MM.1S (cell line): ENCODE measurements around the gene REC8.

Experiments
- DNase-seq: peaks from one replicate; pipeline ENCODE4 v3.0.0-alpha.2; 2015
- H2AFZ ChIP-seq: fragments of 300-600 bp; sonication (generic); 2 replicates; pipeline ENCODE4 v1.6.0; 2016; ENCODE audit warnings: antibody characterized with exemption, low read length
- H3F3A ChIP-seq: fragments of 300-600 bp; sonication (generic); 2 replicates; pipeline ENCODE4 v1.6.1; 2016; ENCODE audit warnings: mild to moderate bottlenecking, antibody characterized with exemption, low read length, moderate library complexity, mixed read lengths; ENCODE audit not compliant: insufficient read depth
- H3K27ac ChIP-seq: fragments of 300-600 bp; sonication (generic); 2 replicates; pipeline ENCODE4 v1.5.1; 2016; ENCODE audit warnings: mild to moderate bottlenecking, low read length
- H3K27me3 ChIP-seq: fragments of 300-600 bp; sonication (generic); replicated peaks from 2 replicates; pipeline ENCODE4 v1.6.0; 2016; ENCODE audit warnings: low read length; ENCODE audit not compliant: insufficient read depth
- H3K36me3 ChIP-seq: fragments of 300-600 bp; sonication (generic); replicated peaks from 2 replicates; pipeline ENCODE4 v1.6.1; 2016; ENCODE audit warnings: mild to moderate bottlenecking, low read length, mixed read lengths; ENCODE audit not compliant: insufficient read depth
- H3K4me1 ChIP-seq: fragments of 300-600 bp; sonication (generic); 2 replicates; pipeline ENCODE4 v1.6.1; 2016; ENCODE audit warnings: low read length, mixed read lengths
- H3K4me2 ChIP-seq: fragments of 300-600 bp; sonication (generic); 2 replicates; pipeline ENCODE4 v1.6.0; 2016; ENCODE audit warnings: low read depth, low read length
- H3K4me3 ChIP-seq: fragments of 300-600 bp; sonication (generic); 2 replicates; pipeline ENCODE4 v1.5.1; 2016; ENCODE audit warnings: low read length, mixed read lengths
- H3K79me2 ChIP-seq: fragments of 300-600 bp; sonication (generic); 2 replicates; pipeline ENCODE4 v1.6.1; 2016; ENCODE audit warnings: mixed run types, low read length, mixed read lengths
- H3K9ac ChIP-seq: fragments of 300-600 bp; sonication (generic); 2 replicates; pipeline ENCODE4 v1.6.1; 2016; ENCODE audit warnings: low read length, mixed read lengths
- H3K9me2 ChIP-seq: fragments of 300-600 bp; sonication (generic); replicated peaks from 2 replicates; pipeline ENCODE4 v1.6.1; 2016; ENCODE audit warnings: mild to moderate bottlenecking, low read length, mixed read lengths; ENCODE audit not compliant: insufficient read depth
- H3K9me3 ChIP-seq: fragments of 300-600 bp; sonication (generic); replicated peaks from 2 replicates; pipeline ENCODE4 v1.6.1; 2016; ENCODE audit warnings: mild to moderate bottlenecking, low read length, mixed read lengths; ENCODE audit not compliant: insufficient read depth
- H4K20me1 ChIP-seq: fragments of 300-600 bp; sonication (generic); 2 replicates; pipeline ENCODE4 v1.6.1; 2016; ENCODE audit warnings: mild to moderate bottlenecking, low read length, moderate library complexity, mixed read lengths; ENCODE audit not compliant: insufficient read depth
- EZH2 ChIP-seq: fragments of 300-600 bp; sonication (generic); optimal IDR thresholded peaks from 2 replicates; pipeline ENCODE3; 2017; ENCODE audit warnings: low read depth, mild to moderate bottlenecking, antibody characterized with exemption, low read length, mixed read lengths
- EZH2phosphoT487 ChIP-seq: fragments of 300-600 bp; sonication (generic); IDR thresholded peaks from 2 replicates; pipeline ENCODE4 v1.6.1; 2018; ENCODE audit warnings: antibody characterized with exemption, low read length
- TF ChIP-seq, protein P1 (sequence below): fragments of 300-600 bp; sonication (generic); IDR thresholded peaks from 2 replicates; pipeline ENCODE4 v1.5.1; 2016; ENCODE audit warnings: antibody characterized with exemption, low read length, mixed read lengths

Gene REC8

GRCh38 chr14:24194873-24195185, 22.9 kb downstream of the REC8 start:
- H3K79me2 ChIP-seq, result peaks cover 23% of the 10 kb centered on the region
- peak overlapping the region; percentile 88; the same call in 1 of the 2 replicates for H3K27ac ChIP-seq

GRCh38 chr14:24195186-24196070, 23.5 kb downstream of the REC8 start, which contains the start of gene TM9SF1:
TM9SF1 (minus strand) TSS chr14:24195441; CDS start chr14:24195019, 422 bp downstream.
- H3K4me3 ChIP-seq, result peak within 1 kb of the TSS; percentile 80
- H2AFZ ChIP-seq, result peak within 1 kb of the TSS; percentile 70
- peak; percentile 72 for DNase-seq
- H3K9ac ChIP-seq, result peak within 1 kb of the TSS; percentile 99
- peak within 1 kb of the TSS; percentile 71 for H3K4me2 ChIP-seq
- no peaks in the 10 kb centered on the region for H3K27me3 ChIP-seq
- peak within 1 kb of the TSS; percentile 88 for H3K27ac ChIP-seq
- TF ChIP-seq EZH2phosphoT487, result no peak
- no peak for TF ChIP-seq EZH2
- TF ChIP-seq, protein P1, sequence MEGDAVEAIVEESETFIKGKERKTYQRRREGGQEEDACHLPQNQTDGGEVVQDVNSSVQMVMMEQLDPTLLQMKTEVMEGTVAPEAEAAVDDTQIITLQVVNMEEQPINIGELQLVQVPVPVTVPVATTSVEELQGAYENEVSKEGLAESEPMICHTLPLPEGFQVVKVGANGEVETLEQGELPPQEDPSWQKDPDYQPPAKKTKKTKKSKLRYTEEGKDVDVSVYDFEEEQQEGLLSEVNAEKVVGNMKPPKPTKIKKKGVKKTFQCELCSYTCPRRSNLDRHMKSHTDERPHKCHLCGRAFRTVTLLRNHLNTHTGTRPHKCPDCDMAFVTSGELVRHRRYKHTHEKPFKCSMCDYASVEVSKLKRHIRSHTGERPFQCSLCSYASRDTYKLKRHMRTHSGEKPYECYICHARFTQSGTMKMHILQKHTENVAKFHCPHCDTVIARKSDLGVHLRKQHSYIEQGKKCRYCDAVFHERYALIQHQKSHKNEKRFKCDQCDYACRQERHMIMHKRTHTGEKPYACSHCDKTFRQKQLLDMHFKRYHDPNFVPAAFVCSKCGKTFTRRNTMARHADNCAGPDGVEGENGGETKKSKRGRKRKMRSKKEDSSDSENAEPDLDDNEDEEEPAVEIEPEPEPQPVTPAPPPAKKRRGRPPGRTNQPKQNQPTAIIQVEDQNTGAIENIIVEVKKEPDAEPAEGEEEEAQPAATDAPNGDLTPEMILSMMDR, result no peak
- no peaks in the 10 kb centered on the region for H4K20me1 ChIP-seq
- no peaks in the 10 kb centered on the region for H3K9me2 ChIP-seq
- H3K4me1 ChIP-seq, result peaks cover 5% of the 10 kb centered on the region; the same call in 1 of the 2 replicates
- H3F3A ChIP-seq, result peaks cover 7% of the 10 kb centered on the region; the same call in 1 of the 2 replicates
- H3K9me3 ChIP-seq, result no peaks in the 10 kb centered on the region
- peaks cover 23% of the 10 kb centered on the region for H3K79me2 ChIP-seq
- H3K36me3 ChIP-seq, result no peaks in the 10 kb centered on the region

More at GRCh38 chr14:24194873-24195185, 22.9 kb downstream of the REC8 start:
- no peaks in the 10 kb centered on the region for H3K36me3 ChIP-seq
- peak overlapping the region; percentile 99 for H3K9ac ChIP-seq
- peak overlapping the region; percentile 70 for H2AFZ ChIP-seq
- TF ChIP-seq EZH2 (no peak), EZH2phosphoT487 (no peak)
- TF ChIP-seq, protein P1, result no peak
- H3K27me3 ChIP-seq, result no peaks in the 10 kb centered on the region
- H3K9me3 ChIP-seq, result no peaks in the 10 kb centered on the region
- H3K4me3 ChIP-seq, result peak overlapping the region; percentile 80
- H3K4me2 ChIP-seq, result peak overlapping the region; percentile 71; the same call in 1 of the 2 replicates
- H3K9me2 ChIP-seq, result no peaks in the 10 kb centered on the region
- H3F3A ChIP-seq, result peaks cover 7% of the 10 kb centered on the region; the same call in 1 of the 2 replicates
- peaks cover 5% of the 10 kb centered on the region; the same call in 1 of the 2 replicates for H3K4me1 ChIP-seq
- H4K20me1 ChIP-seq, result no peaks in the 10 kb centered on the region
- no peak for DNase-seq

GRCh38 chr14:24196071-24197055, 24.5 kb downstream of the REC8 start:
- TF ChIP-seq, protein P1, result no peak
- no peak for TF ChIP-seq EZH2phosphoT487
- DNase-seq, result peak; percentile 18
- no peaks in the 10 kb centered on the region for H3K9me2 ChIP-seq

More at GRCh38 chr14:24196071-24197055, 24.5 kb downstream of the REC8 start:
- H3K9me3 ChIP-seq, result no peaks in the 10 kb centered on the region
- no peaks in the 10 kb centered on the region for H4K20me1 ChIP-seq
- H3K27ac ChIP-seq, result peak overlapping the region; percentile 88; the same call in 1 of the 2 replicates
- H3K9ac ChIP-seq, result peak overlapping the region; percentile 99
- H3K27me3 ChIP-seq, result no peaks in the 10 kb centered on the region
- H3K4me3 ChIP-seq, result peak overlapping the region; percentile 80
- no peaks in the 10 kb centered on the region for H3K36me3 ChIP-seq
- peaks cover 5% of the 10 kb centered on the region; the same call in 1 of the 2 replicates for H3K4me1 ChIP-seq
- peak overlapping the region; percentile 31; the same call in 1 of the 2 replicates for H2AFZ ChIP-seq
- peak overlapping the region; percentile 71 for H3K4me2 ChIP-seq
- H3F3A ChIP-seq, result peaks cover 7% of the 10 kb centered on the region; the same call in 1 of the 2 replicates
- H3K79me2 ChIP-seq, result peaks cover 23% of the 10 kb centered on the region
